ENCODE data around the gene SLC25A23.

GRCh38 chr19:6482343-6482686 is 22.7 kb upstream of the SLC25A23 start:
- TF ChIP-seq CTCF (IDR thresholded peaks at IDR 0.05; ENCODE audit: borderline replicate concordance, extremely low read depth, low read length, poor library complexity, severe bottlenecking), result no peak
- no peak for TF ChIP-seq EZH2 (IDR thresholded peaks at IDR 0.05; ENCODE audit: borderline replicate concordance, low read depth, low read length, severe bottlenecking)
